Vagina (tissue), 2 donors: ENCODE data around the gene MRPL52.
"Not testable (repeated sequence)": the region's sequence is repeated elsewhere in the genome, so short reads cannot be mapped to it uniquely, and the experiment has no call there.

ENCODE experiments used
- CTCF ChIP-seq, 3 experiments: fragments of 450-650 bp in 2 of 3; fragments of 200-600 bp in 1 of 3; sonication (generic) in 1 of 3; IDR thresholded peaks; one replicate each; pipeline ENCODE4 v1.5.1; 2017 to 2019; ENCODE audit warnings: antibody characterized with exemption in 3 of 3, mild to moderate bottlenecking in 2 of 3, moderate library complexity in 2 of 3
- POLR2AphosphoS5 ChIP-seq, 2 donors: sonication (generic); formaldehyde crosslinking; IDR thresholded peaks; one replicate each; pipeline ENCODE4 v1.9.0; 2017; ENCODE audit warnings: antibody characterized with exemption in 2 of 2, mild to moderate bottlenecking in 2 of 2, low read depth in 1 of 2; ENCODE audit not compliant: insufficient read depth in 1 of 2

GRCh38 chr14:22854296-22854695 lies 24.6 kb downstream of the MRPL52 start:
- TF ChIP-seq CTCF (IDR thresholded peaks at IDR 0.05); POLR2AphosphoS5 (IDR thresholded peaks at IDR 0.05; ENCODE audit: insufficient read depth in 1 of 2, low read depth in 1 of 2): not testable (repeated sequence)
